HG03520 (cell line): Measurements from ENCODE around the gene FANCI.
"Not testable (repeated sequence)": the region's sequence is repeated elsewhere in the genome, so short reads cannot be mapped to it uniquely, and the experiment has no call there.

Experiments
- ATAC-seq: cut with Tn5 transposase; IDR thresholded peaks from one replicate; pipeline ENCODE4 v1.9.1; 2021; ENCODE audit warnings: mild to moderate bottlenecking, moderate library complexity; ENCODE audit not compliant: unreplicated experiment

FANCI gene

GRCh38 chr15:89221543-89221942, 22.2 kb upstream of the FANCI start, which contains the start of gene RLBP1:
Gene RLBP1 (minus strand): TSS chr15:89221579. CDS start chr15:89218975, 2,604 bp downstream.
- ATAC-seq = no peak

GRCh38 chr15:89225588-89225987, 18.2 kb upstream of the FANCI start:
- ATAC-seq = no peak

DNA sequence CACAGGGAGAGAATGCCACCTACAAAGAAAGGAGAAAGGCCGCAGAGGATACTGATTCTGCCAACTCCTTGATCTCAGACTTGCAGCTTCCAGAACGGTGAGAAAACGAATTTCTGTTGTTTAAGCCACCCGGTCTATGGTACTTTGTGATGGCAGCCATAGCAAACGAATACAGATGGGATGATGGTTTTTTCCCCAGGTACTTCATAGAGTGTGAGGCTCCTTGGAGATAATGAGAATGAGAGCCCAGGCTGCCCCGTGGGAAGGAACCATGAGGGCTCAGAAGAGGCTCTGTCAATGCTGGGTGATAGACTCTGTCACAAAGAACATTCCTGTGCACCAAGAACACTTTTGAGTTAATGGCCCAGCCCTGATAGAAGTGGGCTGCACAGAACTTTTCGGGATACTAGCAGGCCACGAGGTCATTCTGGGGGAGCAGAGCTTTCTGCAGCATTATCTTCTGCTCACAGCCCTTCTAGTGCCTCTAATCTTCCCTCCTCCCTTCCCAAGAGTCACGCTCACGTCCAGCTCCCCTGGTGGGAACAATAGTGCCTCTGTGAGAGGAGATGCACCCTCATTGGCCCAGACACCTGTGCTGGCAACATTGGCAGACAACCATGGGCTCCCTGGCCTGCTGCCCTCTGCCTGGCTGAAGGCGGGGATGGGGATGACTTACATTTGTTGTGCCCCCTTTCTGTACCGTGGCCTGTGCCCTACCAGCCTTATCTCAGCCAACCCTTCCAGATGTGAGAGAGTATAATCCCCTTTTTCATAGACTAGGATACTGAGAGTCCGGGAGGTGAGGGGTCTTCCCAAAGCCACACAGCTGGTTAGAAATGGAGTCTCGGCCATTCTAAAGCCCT, 17.2 kb upstream of the FANCI start:
- no peak for ATAC-seq

DNA sequence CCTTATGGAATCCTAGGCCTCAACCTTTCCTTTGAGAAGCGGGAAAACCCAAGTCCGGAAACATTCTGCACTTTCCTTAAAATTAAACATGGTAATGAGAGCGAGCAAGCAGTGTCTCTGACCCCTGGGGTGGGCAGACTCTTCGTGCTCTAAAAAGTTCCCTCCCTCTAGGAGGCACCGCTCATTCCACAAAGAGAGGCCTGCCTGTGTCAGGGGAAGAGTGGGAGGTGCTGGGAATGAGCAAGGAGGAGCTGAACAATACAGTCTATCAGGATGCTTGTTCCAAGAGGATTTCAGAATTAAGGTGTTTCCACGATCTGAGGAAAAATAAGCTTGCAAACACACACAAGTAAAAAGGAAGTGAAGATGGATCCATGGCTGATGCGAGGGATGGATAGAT, 16.4 kb upstream of the FANCI start:
- no peak for ATAC-seq

DNA sequence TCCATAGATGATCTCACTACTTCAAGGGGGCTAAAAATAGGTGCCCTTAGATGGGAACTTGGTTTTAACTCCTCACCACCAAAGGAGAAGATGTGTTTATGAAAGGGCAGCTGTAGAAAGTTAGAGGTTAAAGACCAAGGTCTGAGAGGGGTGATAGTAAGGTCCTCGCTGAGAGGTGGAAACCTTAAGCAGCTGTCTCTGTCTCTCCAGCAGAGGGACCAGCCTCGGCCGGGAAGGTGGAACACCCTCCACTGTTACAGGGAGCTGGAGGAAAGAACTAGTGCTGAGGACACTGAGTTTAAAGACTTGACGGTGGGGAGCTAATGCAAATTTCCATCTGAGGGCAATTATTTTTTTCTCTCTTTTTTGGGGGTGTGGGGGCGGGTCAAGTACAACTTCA, 13.5 kb upstream of the FANCI start:
- no peak for ATAC-seq

DNA sequence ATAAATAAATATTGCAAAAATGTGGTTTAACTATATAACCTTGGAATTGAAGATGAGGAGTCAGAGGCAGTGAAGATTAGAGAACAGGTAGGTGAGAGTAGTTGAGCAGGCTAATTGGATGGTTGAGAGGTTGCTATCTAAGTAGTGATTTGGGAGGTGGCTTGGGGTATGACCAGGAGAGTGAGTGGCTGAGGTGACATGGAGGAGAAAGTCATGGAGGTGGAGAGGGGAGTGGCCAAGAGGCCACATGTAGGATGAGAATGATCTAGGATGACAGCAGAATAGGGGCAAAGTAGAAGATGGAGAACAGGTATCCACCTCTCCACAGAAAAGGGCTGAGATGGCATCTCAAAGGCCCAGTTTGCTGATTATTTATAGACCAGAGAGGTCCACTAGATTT, 11.9 kb upstream of the FANCI start:
- no peak for ATAC-seq

GRCh38 chr15:89239883-89240810, 3.6 kb upstream of the FANCI start:
- not testable (repeated sequence) for ATAC-seq

GRCh38 chr15:89243046-89243690, 611 bp upstream of the FANCI start:
- no peak for ATAC-seq

DNA sequence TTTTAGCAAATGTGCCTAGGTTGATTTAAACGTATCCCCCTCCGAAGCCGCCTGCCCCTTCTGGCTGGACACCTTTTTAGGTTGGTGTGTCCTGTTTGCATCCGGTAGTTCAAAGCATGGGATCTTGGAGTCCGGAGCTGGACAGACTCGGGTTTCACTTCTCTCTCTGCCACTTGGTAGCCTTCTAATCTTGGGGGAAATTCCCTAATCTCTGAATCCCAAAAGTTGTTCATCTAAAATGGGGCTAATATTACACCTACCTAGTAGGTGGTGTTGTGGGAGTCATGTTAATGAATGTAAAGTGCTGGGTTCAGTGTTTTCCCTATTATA, 760 bp downstream of the FANCI start:
- no peak for ATAC-seq

GRCh38 chr15:89247446-89247845, 3.7 kb downstream of the FANCI start:
- ATAC-seq = no peak

GRCh38 chr15:89248584-89248983, 4.8 kb downstream of the FANCI start:
- no peak for ATAC-seq

DNA sequence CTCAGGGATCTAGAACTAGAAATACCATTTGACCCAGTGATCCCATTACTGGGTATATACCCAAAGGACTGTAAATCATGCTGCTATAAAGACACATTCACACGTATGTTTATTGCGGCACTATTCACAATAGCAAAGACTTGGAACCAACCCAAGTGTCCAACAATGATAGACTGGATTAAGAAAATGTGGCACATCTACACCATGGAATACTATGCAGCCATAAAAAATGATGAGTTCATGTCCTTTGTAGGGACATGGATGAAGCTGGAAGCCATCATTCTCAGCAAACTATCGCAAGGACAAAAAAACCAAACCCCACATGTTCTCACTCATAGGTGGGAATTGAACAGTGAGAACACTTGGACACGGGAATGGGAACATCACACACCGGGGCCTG, 6.4 kb downstream of the FANCI start:
- not testable (repeated sequence) for ATAC-seq

- not testable (repeated sequence) for ATAC-seq
Measured at GRCh38 chr15:89277281-89277680, 33.5 kb downstream of the FANCI start.

GRCh38 chr15:89278307-89278706, 34.5 kb downstream of the FANCI start:
- ATAC-seq = no peak

DNA sequence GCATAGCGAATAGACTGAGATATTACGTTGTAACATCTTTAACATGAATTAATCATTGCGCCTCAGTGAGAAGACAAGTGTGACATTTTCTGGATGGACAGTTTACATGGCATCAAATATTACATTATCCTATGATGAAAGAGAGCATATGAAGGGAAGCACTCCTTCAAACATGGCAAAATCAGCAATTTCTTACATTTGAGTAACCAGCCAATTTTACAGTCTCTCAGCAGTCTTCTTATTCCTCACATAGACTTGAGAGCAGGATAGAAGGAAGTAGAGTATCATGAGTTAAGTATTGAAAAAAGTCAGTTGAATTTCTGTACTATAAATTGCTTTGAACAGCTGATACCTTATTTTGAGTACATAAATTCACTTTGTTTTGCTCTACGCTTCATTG, 38.9 kb downstream of the FANCI start:
- ATAC-seq = no peak

GRCh38 chr15:89283201-89283600, 39.4 kb downstream of the FANCI start:
- ATAC-seq = no peak

GRCh38 chr15:89291934-89292438, 48.2 kb downstream of the FANCI start:
- ATAC-seq = no peak

DNA sequence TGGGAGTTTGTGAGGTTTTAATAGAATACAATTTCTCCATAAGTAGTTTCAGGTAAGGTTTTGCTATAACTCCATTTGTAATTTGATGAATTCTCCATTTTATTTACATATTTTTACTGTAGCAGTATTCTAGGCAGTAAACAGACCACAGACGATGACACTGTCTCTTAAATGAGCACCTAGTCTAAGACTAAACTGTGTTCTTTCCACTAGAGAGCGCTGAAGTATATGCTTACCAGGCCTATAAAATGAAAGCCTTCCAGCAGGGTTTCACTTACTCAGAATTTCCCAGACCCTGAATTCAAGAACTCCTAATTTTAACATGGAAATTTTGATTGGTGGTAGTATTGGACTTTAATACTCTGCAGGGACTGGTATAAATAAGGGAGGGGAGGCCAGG, 49.2 kb downstream of the FANCI start:
- ATAC-seq = no peak

DNA sequence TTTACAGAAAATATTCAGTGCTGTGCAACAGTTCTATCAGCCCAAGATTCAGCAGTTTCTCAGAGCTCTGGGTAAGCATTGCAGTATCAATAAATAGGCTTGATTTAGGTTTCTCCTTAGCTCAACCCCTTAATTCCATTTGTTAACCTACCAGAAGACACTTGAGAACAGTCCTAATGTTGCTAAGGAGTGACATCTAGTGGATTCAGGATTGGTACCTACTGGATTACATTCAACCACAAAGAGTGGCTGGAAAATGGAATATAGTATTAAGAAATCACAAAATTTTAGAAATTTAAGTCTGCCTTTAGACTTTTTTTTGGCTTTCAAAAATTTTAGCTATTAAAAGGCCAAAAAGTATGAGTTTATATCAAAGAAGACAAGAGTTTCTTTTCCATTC, 56.1 kb downstream of the FANCI start:
- ATAC-seq = no peak

DNA sequence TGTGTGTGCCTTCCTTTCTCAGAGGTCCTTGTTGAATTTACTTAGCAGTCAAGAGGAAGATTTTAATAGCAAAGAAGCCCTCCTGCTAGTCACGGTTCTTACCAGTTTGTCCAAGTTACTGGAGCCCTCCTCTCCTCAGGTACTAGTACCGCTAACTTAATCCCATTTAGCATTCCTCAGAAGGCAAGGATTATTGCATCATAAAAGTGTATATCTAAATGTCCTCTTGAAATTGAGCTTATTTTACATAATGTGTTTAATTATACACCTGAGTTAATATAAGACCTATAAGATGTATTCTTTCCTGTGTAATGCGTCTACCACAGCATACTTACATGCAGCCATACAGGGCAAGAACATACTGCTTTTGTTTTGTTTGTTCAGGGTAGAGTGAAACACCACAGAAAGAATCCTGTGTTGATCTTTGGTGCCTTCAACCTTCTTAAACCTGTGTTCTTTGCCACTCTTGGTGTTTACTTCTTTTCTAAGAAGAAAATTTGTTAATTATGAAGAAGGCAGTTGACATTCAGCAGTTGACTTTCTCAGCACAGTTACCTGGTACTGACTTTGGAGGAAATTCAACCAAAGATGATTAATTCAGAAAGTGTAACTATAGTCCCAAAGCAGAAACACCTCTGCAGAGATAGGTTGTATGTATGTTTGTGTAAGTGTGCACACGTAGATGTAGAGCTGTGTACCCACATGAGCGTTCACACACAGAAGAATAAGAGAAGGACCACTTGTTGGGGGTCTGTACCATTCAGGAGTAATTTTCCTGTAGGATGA, 57.7 kb downstream of the FANCI start:
- ATAC-seq = no peak
